CD4-positive, alpha-beta T cell treated with Interleukin-15 for 1 hour (primary cell): ENCODE measurements around the gene MC3R.
"Not testable (repeated sequence)": the region's sequence is repeated elsewhere in the genome, so short reads cannot be mapped to it uniquely, and the experiment has no call there.

Experiments
- DNase-seq: peaks from one replicate; pipeline ENCODE4 v3.0.0-alpha.2; 2020

The MC3R gene

GRCh38 chr20:56247954-56248782, at the start of gene MC3R:
Gene MC3R, plus strand, starts transcription at chr20:56248732. Its CDS starts 112 bp downstream, at chr20:56248844.
- DNase-seq: peak; percentile 21

GRCh38 chr20:56200456-56200855, 48.1 kb upstream of the MC3R start:
- no peak for DNase-seq

GRCh38 chr20:56202493-56203077, 45.9 kb upstream of the MC3R start:
- DNase-seq: no peak

- DNase-seq: no peak
Measured at GRCh38 chr20:56204206-56204605, 44.3 kb upstream of the MC3R start.

GRCh38 chr20:56205346-56205745, 43.2 kb upstream of the MC3R start:
- DNase-seq: no peak

GRCh38 chr20:56207656-56208055, 40.9 kb upstream of the MC3R start:
- DNase-seq: no peak

- DNase-seq: no peak
Measured at GRCh38 chr20:56208121-56208520, 40.4 kb upstream of the MC3R start.

GRCh38 chr20:56211051-56211450, 37.5 kb upstream of the MC3R start:
- no peak for DNase-seq

- DNase-seq: no peak
Measured at GRCh38 chr20:56212091-56212490, 36.4 kb upstream of the MC3R start.

- DNase-seq: no peak
Measured at GRCh38 chr20:56213321-56213720, 35.2 kb upstream of the MC3R start.

GRCh38 chr20:56215115-56215514, 33.4 kb upstream of the MC3R start:
- DNase-seq: no peak

GRCh38 chr20:56217829-56218228, 30.7 kb upstream of the MC3R start:
- no peak for DNase-seq

GRCh38 chr20:56221186-56221585, 27.3 kb upstream of the MC3R start:
- DNase-seq: not testable (repeated sequence)

- DNase-seq: no peak
Measured at GRCh38 chr20:56222201-56222600, 26.3 kb upstream of the MC3R start.

- DNase-seq: no peak
Measured at GRCh38 chr20:56222945-56223344, 25.6 kb upstream of the MC3R start.

- DNase-seq: no peak
Measured at GRCh38 chr20:56223352-56223751, 25.2 kb upstream of the MC3R start.

- DNase-seq: no peak
Measured at GRCh38 chr20:56228021-56228420, 20.5 kb upstream of the MC3R start.

- DNase-seq: no peak
Measured at GRCh38 chr20:56229812-56230211, 18.7 kb upstream of the MC3R start.

- no peak for DNase-seq
Measured at GRCh38 chr20:56234110-56234509, 14.4 kb upstream of the MC3R start.

- no peak for DNase-seq
Measured at GRCh38 chr20:56237335-56237734, 11.2 kb upstream of the MC3R start.

GRCh38 chr20:56244259-56244658, 4.3 kb upstream of the MC3R start:
- no peak for DNase-seq

GRCh38 chr20:56245761-56246160, 2.8 kb upstream of the MC3R start:
- DNase-seq: no peak

- DNase-seq: no peak
Measured at GRCh38 chr20:56249244-56249955, 868 bp downstream of the MC3R start.

- DNase-seq: no peak
Measured at GRCh38 chr20:56249956-56250355, 1.4 kb downstream of the MC3R start.
